HFFc6 (cell line): ENCODE results near the gene CYP1A2. TPM values are rescaled to one million over a fixed set of nuclear protein-coding genes. Genes with fewer than 3 reads are reported as not detected.

ENCODE experiments used
- DNase-seq: peaks from one replicate; pipeline ENCODE4 v3.0.0-alpha.2; 2018
- H3K27ac Mint-ChIP-seq: 2 replicates; pipeline ENCODE4 v1.8.0; 2020; ENCODE audit warnings: mild to moderate bottlenecking, mixed read lengths
- H3K27me3 Mint-ChIP-seq: 2 replicates; pipeline ENCODE4 v1.8.0; 2021; ENCODE audit warnings: mild to moderate bottlenecking, moderate library complexity, mixed read lengths; ENCODE audit not compliant: insufficient read depth
- H3K36me3 Mint-ChIP-seq: 2 replicates; pipeline ENCODE4 v1.8.0; 2021; ENCODE audit warnings: low read depth, mixed read lengths
- H3K4me1 Mint-ChIP-seq: 2 replicates; pipeline ENCODE4 v1.8.0; 2020; ENCODE audit warnings: low read depth, mixed read lengths
- H3K4me3 Mint-ChIP-seq: 2 replicates; pipeline ENCODE4 v1.8.0; 2020; ENCODE audit warnings: mild to moderate bottlenecking, moderate library complexity, mixed read lengths
- H3K9me3 Mint-ChIP-seq: 2 replicates; pipeline ENCODE4 v1.8.0; 2020; ENCODE audit warnings: mild to moderate bottlenecking, mixed read lengths
- microRNA-seq: library from miRNA; unstranded; fragments of <30 nt; microRNA quantifications from one replicate; pipeline ENCODE4, GENCODE V29; 2019
- total RNA-seq, 6 experiments: library from RNA; stranded (reverse); fragmentation: NEBNext Ultra II Directional; extraction: Animal tissue kit (Norgen Biotek cat#: 25700); gene quantifications; 2 replicates in 1 of 6; 3 replicates in 5 of 6; pipeline ENCODE4 v1.2.3, GENCODE V29; 2021
- TF ChIP-seq, protein P1 (sequence below): fragments of 200-600 bp; sonication (generic); IDR thresholded peaks from 2 replicates; pipeline ENCODE4 v1.5.0; 2021; ENCODE audit warnings: antibody characterized with exemption, mild to moderate bottlenecking

CYP1A2 gene
- total RNA-seq, 6 experiments from 2014 or later: not detected

DNA sequence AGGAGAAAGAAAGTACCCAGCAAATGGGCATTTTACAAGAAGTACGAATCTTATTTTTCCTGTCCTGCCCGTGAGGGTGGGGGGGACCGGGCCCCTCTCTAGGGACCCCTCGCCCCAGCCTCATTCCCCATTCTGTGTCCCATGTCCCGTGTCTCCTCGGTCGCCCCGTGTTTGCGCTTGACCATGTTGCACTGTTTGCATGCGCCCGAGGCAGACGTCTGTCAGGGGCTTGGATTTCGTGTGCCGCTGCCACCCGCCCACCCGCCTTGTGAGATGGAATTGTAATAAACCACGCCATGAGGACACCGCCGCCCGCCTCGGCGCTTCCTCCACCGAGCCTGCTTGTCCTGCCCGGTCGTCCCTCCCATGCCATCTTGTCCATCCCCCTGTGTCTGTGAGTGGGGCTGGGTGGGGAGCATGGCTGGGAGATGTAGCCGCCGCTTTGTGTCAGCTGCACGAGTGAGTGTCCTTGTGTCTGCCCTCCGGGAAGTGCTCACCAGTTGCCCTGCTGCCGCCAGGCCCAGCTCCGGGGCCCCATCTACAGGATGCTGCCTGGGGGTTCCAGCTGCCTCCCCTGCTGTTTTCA is 54.3 kb downstream of the CYP1A2 start:
- Mint-ChIP-seq H3K27me3 (peaks cover 2% of the 10 kb centered on the region; the same call in 1 of the 2 replicates), H3K9me3 (no peaks in the 10 kb centered on the region), H3K4me3 (no peak overlapping the region), H3K36me3 (peaks cover 7% of the 10 kb centered on the region), H3K4me1 (no peaks in the 10 kb centered on the region), H3K27ac (no peak overlapping the region)
- TF ChIP-seq, protein P1, sequence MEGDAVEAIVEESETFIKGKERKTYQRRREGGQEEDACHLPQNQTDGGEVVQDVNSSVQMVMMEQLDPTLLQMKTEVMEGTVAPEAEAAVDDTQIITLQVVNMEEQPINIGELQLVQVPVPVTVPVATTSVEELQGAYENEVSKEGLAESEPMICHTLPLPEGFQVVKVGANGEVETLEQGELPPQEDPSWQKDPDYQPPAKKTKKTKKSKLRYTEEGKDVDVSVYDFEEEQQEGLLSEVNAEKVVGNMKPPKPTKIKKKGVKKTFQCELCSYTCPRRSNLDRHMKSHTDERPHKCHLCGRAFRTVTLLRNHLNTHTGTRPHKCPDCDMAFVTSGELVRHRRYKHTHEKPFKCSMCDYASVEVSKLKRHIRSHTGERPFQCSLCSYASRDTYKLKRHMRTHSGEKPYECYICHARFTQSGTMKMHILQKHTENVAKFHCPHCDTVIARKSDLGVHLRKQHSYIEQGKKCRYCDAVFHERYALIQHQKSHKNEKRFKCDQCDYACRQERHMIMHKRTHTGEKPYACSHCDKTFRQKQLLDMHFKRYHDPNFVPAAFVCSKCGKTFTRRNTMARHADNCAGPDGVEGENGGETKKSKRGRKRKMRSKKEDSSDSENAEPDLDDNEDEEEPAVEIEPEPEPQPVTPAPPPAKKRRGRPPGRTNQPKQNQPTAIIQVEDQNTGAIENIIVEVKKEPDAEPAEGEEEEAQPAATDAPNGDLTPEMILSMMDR: no peak
- DNase-seq: no peak

GRCh38 chr15:74804935-74805334 is 56.3 kb downstream of the CYP1A2 start:
- no peak for DNase-seq
- Mint-ChIP-seq H3K27ac (no peak overlapping the region), H3K9me3 (no peaks in the 10 kb centered on the region), H3K27me3 (peaks cover 2% of the 10 kb centered on the region; the same call in 1 of the 2 replicates), H3K36me3 (peaks cover 7% of the 10 kb centered on the region), H3K4me3 (no peak overlapping the region), H3K4me1 (peaks cover 14% of the 10 kb centered on the region)
- TF ChIP-seq, protein P1: no peak

Small RNA genes lying within 50 kb of the gene (microRNA-seq; reads per million reads assigned to microRNA genes)
- not detected for gene MIR4513

Other genes starting within 250 kb of the CYP1A2 start
- 1 to 10 TPM; 1.2 to 2.1 (median 1.6) TPM for gene ARID3B, start 207.6 kb upstream of the CYP1A2 start, total RNA-seq
- gene CLK3, start 133.0 kb upstream of the CYP1A2 start, total RNA-seq: 10 to 100 TPM; 45.4 to 53.0 (median 46.9) TPM
- 10 to 100 TPM; 37.2 to 46.8 (median 40.8) TPM for gene EDC3, start 52.8 kb upstream of the CYP1A2 start, total RNA-seq
- gene CYP1A1, start 23.3 kb upstream of the CYP1A2 start, total RNA-seq: not detected
- gene CSK, start 33.2 kb downstream of the CYP1A2 start, total RNA-seq: 10 to 100 TPM; 48.8 to 59.0 (median 53.3) TPM
- gene LMAN1L, start 64.0 kb downstream of the CYP1A2 start, total RNA-seq: not detected
- gene CPLX3, start 77.8 kb downstream of the CYP1A2 start, total RNA-seq: under 1 TPM in 1 of 6 experiments, not detected in 5; 0.09 TPM
- gene ULK3, start 94.3 kb downstream of the CYP1A2 start, total RNA-seq: 10 to 100 TPM; 12.5 to 18.9 (median 16.1) TPM
- gene SCAMP2, start 124.5 kb downstream of the CYP1A2 start, total RNA-seq: 10 to 100 TPM; 70.1 to 86.1 (median 75.9) TPM
- 10 to 100 TPM; 32.3 to 43.0 (median 35.4) TPM for gene MPI, start 141.2 kb downstream of the CYP1A2 start, total RNA-seq
- 10 to 100 TPM; 40.6 to 61.4 (median 51.8) TPM for gene FAM219B, start 158.0 kb downstream of the CYP1A2 start, total RNA-seq
- 100 to 1,000 TPM; 181 to 189 (median 186) TPM for gene COX5A, start 189.2 kb downstream of the CYP1A2 start, total RNA-seq
- 1 to 10 TPM in 5 of 6 experiments, under 1 TPM in 1; 0.76 to 1.7 (median 1.5) TPM for gene RPP25, start 207.9 kb downstream of the CYP1A2 start, total RNA-seq
- 10 to 100 TPM in 2 of 6 experiments, 1 to 10 TPM in 4; 6.4 to 11.2 (median 6.9) TPM for gene SCAMP5, start 246.7 kb downstream of the CYP1A2 start, total RNA-seq